Measurements from ENCODE around the gene CAB39. TPM values are rescaled to one million over a fixed set of nuclear protein-coding genes. Genes with fewer than 3 reads are reported as not detected.
A peak's percentile ranks its signal among the peaks of the same experiment; 100 is the strongest.

Gene CAB39
- total RNA-seq, 1 donor from 2014 or later = 78.7 TPM

DNA sequence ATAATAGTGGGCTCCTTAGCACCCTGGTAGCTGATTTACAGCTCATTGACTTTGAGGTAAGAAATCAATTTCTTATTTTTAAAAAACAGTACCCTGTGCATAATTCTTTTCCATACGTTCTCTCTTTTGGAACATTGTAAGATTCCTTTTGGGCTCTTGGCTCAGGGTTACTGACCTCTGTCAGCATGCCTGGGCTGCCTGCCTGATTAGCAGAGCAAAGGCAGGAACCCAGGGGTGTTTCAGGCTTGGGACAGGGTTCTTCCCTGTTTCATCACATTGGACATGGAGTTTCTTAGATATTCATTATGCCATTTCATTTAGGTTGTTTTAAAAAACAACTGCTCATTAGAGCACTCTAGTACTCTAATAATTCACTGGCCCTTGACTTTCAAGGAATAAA lies 78.3 kb downstream of the CAB39 start:
- no peaks in the 10 kb centered on the region for H3K27me3 ChIP-seq (ENCODE audit: low read depth)
- DNase-seq (no peak), ATAC-seq (no peak)
- H3K36me3 ChIP-seq = peaks cover 38% of the 10 kb centered on the region
- H3K4me1 ChIP-seq = peaks cover 24% of the 10 kb centered on the region
- TF ChIP-seq, protein P1, sequence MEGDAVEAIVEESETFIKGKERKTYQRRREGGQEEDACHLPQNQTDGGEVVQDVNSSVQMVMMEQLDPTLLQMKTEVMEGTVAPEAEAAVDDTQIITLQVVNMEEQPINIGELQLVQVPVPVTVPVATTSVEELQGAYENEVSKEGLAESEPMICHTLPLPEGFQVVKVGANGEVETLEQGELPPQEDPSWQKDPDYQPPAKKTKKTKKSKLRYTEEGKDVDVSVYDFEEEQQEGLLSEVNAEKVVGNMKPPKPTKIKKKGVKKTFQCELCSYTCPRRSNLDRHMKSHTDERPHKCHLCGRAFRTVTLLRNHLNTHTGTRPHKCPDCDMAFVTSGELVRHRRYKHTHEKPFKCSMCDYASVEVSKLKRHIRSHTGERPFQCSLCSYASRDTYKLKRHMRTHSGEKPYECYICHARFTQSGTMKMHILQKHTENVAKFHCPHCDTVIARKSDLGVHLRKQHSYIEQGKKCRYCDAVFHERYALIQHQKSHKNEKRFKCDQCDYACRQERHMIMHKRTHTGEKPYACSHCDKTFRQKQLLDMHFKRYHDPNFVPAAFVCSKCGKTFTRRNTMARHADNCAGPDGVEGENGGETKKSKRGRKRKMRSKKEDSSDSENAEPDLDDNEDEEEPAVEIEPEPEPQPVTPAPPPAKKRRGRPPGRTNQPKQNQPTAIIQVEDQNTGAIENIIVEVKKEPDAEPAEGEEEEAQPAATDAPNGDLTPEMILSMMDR (IDR thresholded peaks at IDR 0.05) = no peak
- H3K4me3 ChIP-seq = no peak overlapping the region
- peaks cover 14% of the 10 kb centered on the region for H3K9me3 ChIP-seq
- intact Hi-C loops (cut with DNase I) = no loop called here
- H3K27ac ChIP-seq = no peak overlapping the region

GRCh38 chr2:230793572-230794359 lies 81.1 kb downstream of the CAB39 start:
- Histone ChIP-seq H3K4me1 (peaks cover 42% of the 10 kb centered on the region), H3K4me3 (no peak overlapping the region)

DNA sequence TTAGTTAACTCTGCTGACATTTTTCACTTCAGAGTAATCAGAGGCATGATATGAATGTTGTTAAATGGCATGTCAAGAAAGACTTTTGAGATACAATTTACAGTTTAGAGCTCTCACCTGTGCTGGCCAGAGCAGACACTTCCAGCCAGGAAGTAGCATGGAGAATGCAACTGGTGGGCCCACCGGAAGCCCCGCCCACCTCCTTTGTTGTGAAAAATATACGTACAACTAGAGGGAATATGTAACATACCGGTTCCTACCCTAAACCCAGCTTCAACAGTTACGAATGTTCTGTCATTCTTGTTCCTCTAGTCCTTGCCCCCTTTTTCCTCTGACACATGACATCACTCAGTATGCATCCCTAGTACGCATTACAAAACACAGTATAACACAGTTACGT lies 81.9 kb downstream of the CAB39 start:
- ATAC-seq = peak; percentile 19 to 29
- TF ChIP-seq, protein P1 (IDR thresholded peaks at IDR 0.05) = no peak
- no peak for DNase-seq
- H3K36me3 ChIP-seq = peaks cover 44% of the 10 kb centered on the region
- H3K9me3 ChIP-seq = no peaks in the 10 kb centered on the region
- peaks cover 46% of the 10 kb centered on the region for H3K4me1 ChIP-seq
- H3K27me3 ChIP-seq (ENCODE audit: low read depth) = no peaks in the 10 kb centered on the region
- H3K4me3 ChIP-seq = no peak overlapping the region
- H3K27ac ChIP-seq = peak overlapping the region; percentile 20
- intact Hi-C loops (cut with DNase I) = no loop called here

More at GRCh38 chr2:230793572-230794359, 81.1 kb downstream of the CAB39 start:
- intact Hi-C loops (cut with DNase I) = no loop called here
- peaks cover 7% of the 10 kb centered on the region for H3K9me3 ChIP-seq
- DNase-seq (peak; percentile 57), ATAC-seq (peak; percentile 85 to 90)
- peaks cover 43% of the 10 kb centered on the region for H3K36me3 ChIP-seq
- TF ChIP-seq, protein P1 (IDR thresholded peaks at IDR 0.05) = no peak
- H3K27me3 ChIP-seq (ENCODE audit: low read depth) = no peaks in the 10 kb centered on the region
- H3K27ac ChIP-seq = peak overlapping the region; percentile 20

- Histone ChIP-seq H3K9me3 (no peaks in the 10 kb centered on the region), H3K36me3 (peaks cover 44% of the 10 kb centered on the region), H3K4me1 (peaks cover 46% of the 10 kb centered on the region), H3K4me3 (no peak overlapping the region), H3K27me3 (ENCODE audit: low read depth) (no peaks in the 10 kb centered on the region), H3K27ac (no peak overlapping the region)
- ATAC-seq (no peak), DNase-seq (no peak)
- intact Hi-C loops (cut with DNase I) = no loop called here
- TF ChIP-seq, protein P1 (IDR thresholded peaks at IDR 0.05) = no peak
Observed at GRCh38 chr2:230795856-230796255, 83.2 kb downstream of the CAB39 start.

DNA sequence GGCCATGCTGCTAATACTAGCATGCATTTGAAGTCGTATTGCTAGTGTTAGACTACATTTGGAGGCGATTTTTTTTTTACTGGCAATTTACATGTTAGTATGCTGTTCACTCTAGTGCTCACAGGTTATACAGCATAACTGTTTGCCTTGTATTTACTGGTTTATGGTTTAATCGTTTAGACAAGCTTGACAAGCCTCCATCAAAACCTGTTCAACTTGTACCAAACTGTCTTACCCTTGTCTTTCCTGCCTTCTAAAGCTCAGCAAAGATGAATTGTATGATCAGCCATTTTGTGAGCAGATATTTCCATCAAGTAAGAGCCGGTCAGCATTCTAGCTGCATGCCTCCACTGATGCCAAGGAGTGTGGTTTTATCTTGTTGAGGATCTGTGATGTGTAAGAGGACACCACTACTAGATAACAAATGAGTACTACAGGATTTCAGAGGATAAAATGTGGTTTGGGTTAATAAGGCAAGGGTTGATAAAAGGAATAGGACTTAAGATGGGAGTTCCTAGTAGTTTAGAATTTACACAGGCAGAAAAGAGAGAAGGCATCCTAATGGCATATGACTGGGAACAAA lies 83.7 kb downstream of the CAB39 start:
- intact Hi-C loops (cut with DNase I) = no loop called here
- ATAC-seq = no peak
- peaks cover 44% of the 10 kb centered on the region for H3K36me3 ChIP-seq

More for the DNA sequence above, 83.7 kb downstream of the CAB39 start:
- H3K4me3 ChIP-seq = no peak overlapping the region
- H3K27me3 ChIP-seq (ENCODE audit: low read depth) = no peaks in the 10 kb centered on the region
- TF ChIP-seq, protein P1 (IDR thresholded peaks at IDR 0.05) = no peak
- no peak overlapping the region for H3K27ac ChIP-seq
- no peaks in the 10 kb centered on the region for H3K9me3 ChIP-seq
- DNase-seq = no peak
- H3K4me1 ChIP-seq = peaks cover 46% of the 10 kb centered on the region
